A549 (cell line): ENCODE results near the gene NADK. TPM values are rescaled to one million over a fixed set of nuclear protein-coding genes. Genes with fewer than 3 reads are reported as not detected.
"Not testable (repeated sequence)": the region's sequence is repeated elsewhere in the genome, so short reads cannot be mapped to it uniquely, and the experiment has no call there.

Experiments used
- ATAC-seq, 2 experiments: fragments of 200-7000 bp in 1 of 2; fragments of >200 bp in 1 of 2; cut with Nextera tagmentation in 1 of 2; cut with Tn5 transposase in 1 of 2; 3 replicates each; pipeline versions ENCODE4 v1.8.0 to v1.9.1; 2018 to 2020; ENCODE audit warnings: mild to moderate bottlenecking in 1 of 2, moderate library complexity in 1 of 2
- CTCF ChIA-PET: fragments of 300-600 bp; sonication (Branson Sonifier 250); formaldehyde crosslinking; extraction: SDS; loops from one replicate; lab custom pipeline; 2021; ENCODE audit warnings: antibody characterized with exemption, inconsistent platforms; lab: Yijun Ruan, JAX
- POLR2A ChIA-PET: fragments of 350-600 bp; formaldehyde crosslinking; extraction: SDS; loops from one replicate; lab custom pipeline; 2021; ENCODE audit warnings: antibody characterized with exemption, inconsistent platforms; lab: Yijun Ruan, JAX
- DNase-seq, 2 experiments: peaks; one replicate each; pipeline versions ENCODE4 v3.0.0 to v3.0.0-alpha.2; 2011 to 2016; ENCODE audit warnings: low read depth in 1 of 2, low spot score in 1 of 2
- FAIRE-seq: peaks from 2 replicates; lab custom pipeline; 2011; peaks lifted over from hg19 to GRCh38; lab: Jason Lieb, UNC
- H3K27ac ChIP-seq, 2 experiments: fragments of >200 bp; sonication (Bioruptor Twin); formaldehyde crosslinking; 3 replicates each; pipeline ENCODE4 v1.5.1; 2016 to 2017
- H3K4me1 ChIP-seq: fragments of >200 bp; sonication (Bioruptor Twin); formaldehyde crosslinking; 3 replicates; pipeline ENCODE4 v1.6.1; 2016
- H3K4me2 ChIP-seq: fragments of >200 bp; sonication (Bioruptor Twin); formaldehyde crosslinking; 3 replicates; pipeline ENCODE4 v1.6.1; 2016
- H3K4me3 ChIP-seq: fragments of >200 bp; sonication (Bioruptor Twin); formaldehyde crosslinking; 3 replicates; pipeline ENCODE4 v1.5.1; 2016
- H3K9me3 ChIP-seq: fragments of >200 bp; sonication (Bioruptor Twin); formaldehyde crosslinking; 3 replicates; pipeline ENCODE4 v1.6.1; 2016
- BHLHE40 ChIP-seq: IDR thresholded peaks from 2 replicates; pipeline ENCODE4 v1.6.1; 2012; ENCODE audit warnings: low read depth, low read length, inconsistent platforms
- CEBPB ChIP-seq, 2 experiments: fragments of >200 bp in 1 of 2; sonication (Bioruptor Twin) in 1 of 2; formaldehyde crosslinking in 1 of 2; IDR thresholded peaks; 2 replicates each; pipeline ENCODE4 v1.6.1; 2012 to 2016
- FOSL2 ChIP-seq, 2 experiments: fragments of 450-650 bp in 1 of 2; fragments of >200 bp in 1 of 2; sonication (Bioruptor Twin) in 1 of 2; formaldehyde crosslinking; IDR thresholded peaks; 2 replicates each; pipeline versions ENCODE4 v1.5.0 to v1.6.1; 2016 to 2020; ENCODE audit warnings: mild to moderate bottlenecking in 1 of 2, moderate library complexity in 1 of 2
- GATA3 ChIP-seq: IDR thresholded peaks from 2 replicates; pipeline ENCODE4 v1.6.1; 2012; ENCODE audit warnings: borderline replicate concordance
- JUN ChIP-seq, 2 experiments: fragments of >200 bp; sonication (Bioruptor Twin); formaldehyde crosslinking; IDR thresholded peaks; 2 replicates in 1 of 2; 3 replicates in 1 of 2; pipeline ENCODE4 v1.6.1; 2016 to 2017
- WGBS: methylation state at CpG from one replicate; pipeline ENCODE4 v1.1.6; 2017; ENCODE audit errors: missing lambda C conversion rate; 5-methylcytosine and 5-hydroxymethylcytosine counted together
- polyA plus RNA-seq, 4 experiments: library from polyadenylated mRNA; depleted of rRNA in 3 of 4; stranded (reverse); fragments of >200 nt; fragmentation: RNase III in 1 of 4; extraction: RNeasy Plus Mini Kit Qiagen cat#74134 plus additional on column Dnase treatment in 1 of 4; gene quantifications; 2 replicates in 3 of 4; 3 replicates in 1 of 4; pipeline ENCODE4 v1.2.3, GENCODE V29; 2011 to 2017
- TF ChIP-seq, protein P1 (sequence below): IDR thresholded peaks from 2 replicates; pipeline ENCODE4 v1.6.1; 2012

Gene NADK
- polyA plus RNA-seq, 2 of the 4 experiments (the other 2 are of a cell fraction) = 35.8 to 38.4 TPM

DNA sequence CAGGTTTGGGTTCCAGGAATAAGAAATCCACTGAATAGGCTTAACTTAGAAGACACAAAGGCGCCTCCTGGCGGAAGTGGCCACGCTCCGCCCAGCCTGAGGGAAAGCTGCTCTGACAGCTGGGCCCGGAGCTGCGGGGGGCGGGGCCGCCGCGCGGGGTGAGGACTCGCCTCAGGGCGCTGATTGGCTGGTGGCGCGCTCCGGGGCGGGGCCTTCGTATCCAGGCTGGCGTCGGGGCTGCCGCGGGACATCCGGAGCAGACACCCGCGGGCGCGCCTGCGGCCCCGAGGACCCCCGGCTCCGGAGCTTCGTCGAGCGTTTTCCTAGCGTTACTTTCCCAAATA is 31.7 kb downstream of the NADK start:
- FAIRE-seq, H3K4me1 ChIP-seq, H3K4me2 ChIP-seq, DNase-seq, POLR2A ChIA-PET, CTCF ChIA-PET, H3K9me3 ChIP-seq: not testable (repeated sequence)
- ATAC-seq = peak; percentile 88 to 90
- Histone ChIP-seq H3K4me3 (peak overlapping the region; percentile 53), H3K27ac (peak overlapping the region; percentile 92 to 96)
- WGBS = no CpG with 5 or more reads among the region's 35 CpGs

DNA sequence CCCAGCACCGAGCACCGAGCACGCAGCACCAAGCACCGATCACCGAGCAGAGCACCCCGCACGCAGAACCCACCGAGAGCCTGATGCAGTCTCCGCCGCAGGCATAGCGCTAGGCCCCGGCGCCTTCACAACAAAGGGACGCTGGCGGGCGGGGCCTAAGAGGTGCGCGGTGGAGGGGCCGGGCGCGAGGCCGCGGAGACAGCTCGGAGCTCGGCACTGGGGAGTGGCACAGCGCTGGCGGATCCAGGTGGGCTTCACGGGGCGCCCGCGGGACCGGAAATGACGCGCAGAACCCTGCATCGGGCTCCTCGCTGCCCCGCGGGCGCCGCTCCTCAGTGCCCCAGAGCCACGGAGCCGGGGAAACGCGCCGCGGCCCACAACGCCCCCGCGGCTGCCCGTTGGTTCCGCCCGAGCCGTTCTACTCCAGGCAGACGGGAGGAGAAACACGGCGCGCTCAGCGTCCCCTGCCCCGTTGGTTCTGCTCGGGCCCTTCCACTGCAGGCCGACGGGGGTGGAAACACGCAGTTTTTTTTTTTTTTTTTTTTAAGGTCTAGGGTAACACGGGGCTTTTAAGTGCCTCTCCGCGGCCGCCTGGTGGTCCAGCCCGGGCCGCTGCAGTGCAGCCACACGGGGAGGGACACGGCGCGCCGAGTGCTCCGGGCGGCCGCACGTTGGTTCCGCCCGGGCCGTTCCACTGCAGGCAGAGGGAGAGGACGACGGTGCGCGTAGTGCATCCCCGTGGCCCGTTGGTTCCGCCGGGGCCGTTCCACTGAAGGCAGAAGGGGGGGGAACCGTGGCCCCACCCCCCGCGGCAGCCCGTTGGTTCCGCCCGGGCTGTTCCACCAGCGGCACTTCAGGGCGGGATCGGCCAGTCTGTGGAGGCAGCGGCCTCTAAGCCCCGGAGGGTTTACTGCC is 32.4 kb downstream of the NADK start:
- WGBS = under 1% methylated on average over 16 of the region's 101 CpGs
- DNase-seq (peak in 1 of 2 experiments; percentile 82), ATAC-seq (peak; percentile 77 to 87)
- CTCF ChIA-PET, FAIRE-seq, H3K9me3 ChIP-seq, POLR2A ChIA-PET, H3K4me1 ChIP-seq: not testable (repeated sequence)
- peak overlapping the region; percentile 47; the same call in 1 of the 3 replicates for H3K4me2 ChIP-seq
- TF ChIP-seq, protein P1, sequence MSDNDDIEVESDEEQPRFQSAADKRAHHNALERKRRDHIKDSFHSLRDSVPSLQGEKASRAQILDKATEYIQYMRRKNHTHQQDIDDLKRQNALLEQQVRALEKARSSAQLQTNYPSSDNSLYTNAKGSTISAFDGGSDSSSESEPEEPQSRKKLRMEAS = peak; percentile 78
- peak in 1 of 2 experiments; percentile 51; a peak in 2 of 5 replicates for TF ChIP-seq JUN (IDR thresholded peaks at IDR 0.05)
- TF ChIP-seq BHLHE40 = peak; percentile 84
- peak; percentile 94 for TF ChIP-seq GATA3
- peak overlapping the region; percentile 53 for H3K4me3 ChIP-seq
- H3K27ac ChIP-seq = peak overlapping the region; percentile 92 to 96

DNA sequence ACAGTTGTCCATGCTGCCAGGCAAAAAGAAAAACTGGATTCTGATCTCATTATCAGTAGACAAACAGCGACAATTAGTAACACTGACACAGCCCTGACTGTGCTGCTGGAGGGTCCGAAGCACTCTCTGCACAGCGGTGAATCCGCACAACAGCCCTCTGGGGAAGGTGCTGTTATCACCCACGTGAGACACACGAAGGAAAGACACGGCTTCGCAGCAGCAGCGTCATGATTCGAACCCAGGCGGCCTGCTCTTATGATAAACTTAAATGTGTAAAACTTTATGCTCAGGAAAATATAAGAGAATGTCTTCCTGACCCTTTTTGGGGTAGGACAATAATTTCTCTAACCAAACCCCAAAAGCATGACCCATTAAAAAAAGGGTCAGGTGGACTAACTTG is 35.7 kb downstream of the NADK start:
- ATAC-seq, POLR2A ChIA-PET, H3K4me2 ChIP-seq, H3K4me3 ChIP-seq, DNase-seq, H3K4me1 ChIP-seq, H3K9me3 ChIP-seq, H3K27ac ChIP-seq, FAIRE-seq: not testable (repeated sequence)
- WGBS = 97% methylated on average over 8 of the region's 11 CpGs
- CTCF ChIA-PET = interaction anchor here (0.6 kb wide), 1 partner anchor 55 kb away, joined by 4 read pairs; no protein-coding TSS in a partner anchor

DNA sequence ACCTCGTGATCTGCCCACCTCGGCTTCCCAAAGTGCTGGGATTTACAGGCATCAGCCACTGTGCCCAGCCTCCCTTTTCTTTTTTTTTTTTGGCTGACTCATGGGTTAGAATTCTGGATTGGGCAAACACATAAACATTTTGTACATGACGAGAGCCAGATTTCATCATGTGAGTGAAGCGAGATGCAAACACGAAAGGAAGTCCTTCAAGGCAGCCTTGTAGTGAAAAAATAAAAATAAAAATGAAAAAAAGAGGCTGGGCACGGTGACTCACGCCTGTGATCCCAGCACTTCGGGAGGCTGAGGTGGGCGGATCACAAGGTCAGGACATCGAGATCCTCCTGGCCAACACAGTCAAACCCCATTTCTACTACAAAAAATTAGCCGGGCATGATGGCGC is 37.3 kb downstream of the NADK start:
- H3K4me2 ChIP-seq; H3K27ac ChIP-seq; H3K9me3 ChIP-seq; CTCF ChIA-PET; POLR2A ChIA-PET; ATAC-seq; FAIRE-seq; H3K4me3 ChIP-seq; H3K4me1 ChIP-seq; TF ChIP-seq FOSL2 (IDR thresholded peaks at IDR 0.05): not testable (repeated sequence)
- 59% methylated on average over 12 of the region's 12 CpGs for whole genome bisulfite sequencing
- 0 out of 4 replicates have a peak, but pooled peaks have one; percentile 11 to 34 for TF ChIP-seq CEBPB (IDR thresholded peaks at IDR 0.05)
- TF ChIP-seq FOSL2 (CRISPR knock-in tag; IDR thresholded peaks at IDR 0.05) = peak; percentile 49
- DNase-seq = peak in 1 of 2 experiments; percentile 54

DNA sequence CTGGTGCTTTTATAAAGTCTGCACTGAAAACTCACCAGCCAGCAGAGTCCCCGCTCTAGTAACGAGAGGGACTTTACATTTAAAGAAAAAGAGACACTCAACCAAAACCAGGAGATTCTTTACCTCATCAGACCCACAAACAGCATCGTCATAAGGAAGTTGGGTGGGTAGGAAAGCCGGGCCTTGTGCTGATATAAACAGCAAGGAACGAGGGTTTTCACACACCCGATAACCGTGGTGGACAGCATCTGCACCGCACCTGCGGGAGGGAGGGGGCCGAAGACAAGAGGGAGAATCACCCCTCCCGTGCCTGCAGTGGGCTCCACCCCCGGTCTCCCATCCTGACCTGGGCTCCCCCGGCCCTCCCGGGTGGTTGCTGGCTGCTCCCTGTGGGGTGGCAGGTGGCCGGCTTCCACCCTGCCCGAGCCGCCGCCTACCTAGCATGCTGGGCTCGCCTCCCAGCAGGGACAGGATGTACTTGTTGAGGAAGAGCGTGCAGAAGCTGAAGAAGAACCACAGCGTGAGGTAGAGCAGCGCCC is 39.4 kb downstream of the NADK start:
- H3K9me3 ChIP-seq, POLR2A ChIA-PET, H3K27ac ChIP-seq, H3K4me1 ChIP-seq, ATAC-seq, DNase-seq, CTCF ChIA-PET, H3K4me2 ChIP-seq, H3K4me3 ChIP-seq, FAIRE-seq: not testable (repeated sequence)
- 87% methylated on average over 9 of the region's 22 CpGs for WGBS

DNA sequence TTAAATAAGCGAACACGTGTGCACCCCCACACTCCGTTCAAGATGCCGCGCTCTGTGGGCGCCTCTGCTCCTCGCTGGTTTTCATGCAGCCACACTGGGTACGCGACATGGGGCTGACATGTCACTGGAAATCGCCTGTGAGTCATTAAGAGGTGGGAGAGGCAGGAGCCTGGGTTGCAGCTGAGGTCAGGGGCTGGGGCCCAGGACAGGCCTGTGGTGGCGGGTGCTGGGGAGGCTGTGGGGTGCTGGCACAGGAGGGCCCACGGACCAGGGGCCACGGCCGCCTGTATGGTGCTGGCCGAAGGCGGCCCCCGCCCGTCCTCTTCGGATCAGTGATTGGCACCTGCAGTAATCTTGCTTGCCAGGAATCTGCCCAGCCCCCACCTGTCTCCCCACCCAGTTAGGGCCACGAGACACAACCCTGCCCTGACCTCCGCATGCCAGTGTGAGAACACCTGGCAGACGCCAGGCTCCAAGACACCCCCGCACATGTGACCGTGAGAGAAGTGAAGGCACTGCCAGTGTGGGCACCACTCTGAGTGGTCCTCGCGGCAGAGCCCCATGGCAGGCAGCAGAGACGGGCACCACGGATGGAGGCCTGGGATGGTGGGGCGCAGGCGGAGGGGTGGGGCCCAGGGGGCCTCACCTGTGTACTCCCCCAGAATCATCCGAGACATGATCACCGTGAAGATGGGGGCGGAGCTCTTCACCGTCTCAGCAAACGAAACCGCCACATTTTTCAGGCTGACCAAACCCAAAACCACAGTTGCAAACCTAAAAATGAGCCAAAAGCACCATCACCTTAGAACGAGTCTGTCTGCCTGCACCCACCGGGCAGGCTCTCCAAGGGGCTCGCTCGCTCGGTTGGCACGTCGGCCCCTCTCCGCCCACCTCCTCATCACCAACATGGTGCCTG is 40.3 kb downstream of the NADK start:
- H3K4me3 ChIP-seq, H3K4me2 ChIP-seq, DNase-seq, H3K4me1 ChIP-seq, CTCF ChIA-PET, ATAC-seq, H3K9me3 ChIP-seq, FAIRE-seq, POLR2A ChIA-PET, H3K27ac ChIP-seq: not testable (repeated sequence)
- WGBS = 96% methylated on average over 15 of the region's 44 CpGs
